Fibroblast of skin of left biceps (primary cell): ENCODE data around the gene RELB.
"Not testable (repeated sequence)": the region's sequence is repeated elsewhere in the genome, so short reads cannot be mapped to it uniquely, and the experiment has no call there.

Experiments used
- DNase-seq, 2 experiments: peaks; one replicate each; pipeline ENCODE4 v3.0.0-alpha.2; 2013; ENCODE audit warnings: low read depth in 2 of 2

RELB gene

GRCh38 chr19:44987148-44987675 lies 14.1 kb upstream of the RELB start:
- DNase-seq: no peak

- no peak for DNase-seq
Measured at GRCh38 chr19:44988273-44988672, 13.0 kb upstream of the RELB start.

- peak in 1 of 2 experiments; percentile 8 for DNase-seq
Measured at GRCh38 chr19:44988896-44989556, 12.2 kb upstream of the RELB start.

- no peak for DNase-seq
Measured at GRCh38 chr19:44990459-44990858, 10.8 kb upstream of the RELB start.

GRCh38 chr19:44990966-44991365 lies 10.3 kb upstream of the RELB start:
- DNase-seq: no peak

GRCh38 chr19:44992336-44993163 lies 8.7 kb upstream of the RELB start:
- no peak for DNase-seq

GRCh38 chr19:44993526-44993925 lies 7.7 kb upstream of the RELB start:
- DNase-seq: no peak

GRCh38 chr19:44993926-44994537 lies 7.2 kb upstream of the RELB start:
- DNase-seq: no peak

GRCh38 chr19:44998025-44998424 lies 3.2 kb upstream of the RELB start:
- no peak for DNase-seq

GRCh38 chr19:44999131-44999925 lies 1.9 kb upstream of the RELB start:
- not testable (repeated sequence) for DNase-seq

- DNase-seq: not testable (repeated sequence)
Measured at GRCh38 chr19:45000665-45001064, 599 bp upstream of the RELB start.

- DNase-seq: no peak
Measured at GRCh38 chr19:45003485-45003884, 2.2 kb downstream of the RELB start.

GRCh38 chr19:45005787-45006186 lies 4.5 kb downstream of the RELB start:
- DNase-seq: no peak

- no peak for DNase-seq
Measured at GRCh38 chr19:45008552-45008951, 7.3 kb downstream of the RELB start.

GRCh38 chr19:45009625-45010255 lies 8.5 kb downstream of the RELB start:
- no peak for DNase-seq

- DNase-seq: no peak
Measured at GRCh38 chr19:45010306-45010705, 9.0 kb downstream of the RELB start.

GRCh38 chr19:45011959-45012358 lies 10.7 kb downstream of the RELB start:
- DNase-seq: no peak

- DNase-seq: no peak
Measured at GRCh38 chr19:45016388-45017314, 15.4 kb downstream of the RELB start.

GRCh38 chr19:45019187-45019586 lies 17.9 kb downstream of the RELB start:
- no peak for DNase-seq

- DNase-seq: no peak
Measured at GRCh38 chr19:45020071-45020470, 18.8 kb downstream of the RELB start.
